ENCODE measurements around the gene TTLL5. TPM values are rescaled to one million over a fixed set of nuclear protein-coding genes. Genes with fewer than 3 reads are reported as not detected.

The TTLL5 gene
- total RNA-seq, 2 experiments from 2014 or later, result 28.9 to 43.4 TPM

GRCh38 chr14:75848167-75848913, 187.3 kb downstream of the TTLL5 start:
- ATAC-seq (no peak), DNase-seq (no peak)
- no peaks in the 10 kb centered on the region for H3K4me1 Mint-ChIP-seq
- CTCF ChIA-PET, result no interaction called here
- H3K27ac Mint-ChIP-seq, result no peak overlapping the region
- H3K9me3 Mint-ChIP-seq (ENCODE audit: low read depth), result no peaks in the 10 kb centered on the region
- H3K36me3 Mint-ChIP-seq, result peaks cover 1% of the 10 kb centered on the region
- H3K27me3 Mint-ChIP-seq, result no peaks in the 10 kb centered on the region
- no peak overlapping the region for H3K4me3 Mint-ChIP-seq

- Mint-ChIP-seq H3K9me3 (ENCODE audit: low read depth) (no peaks in the 10 kb centered on the region), H3K4me1 (no peaks in the 10 kb centered on the region), H3K4me3 (no peak overlapping the region), H3K36me3 (peaks cover 1% of the 10 kb centered on the region), H3K27me3 (no peaks in the 10 kb centered on the region), H3K27ac (no peak overlapping the region)
- ATAC-seq, result no peak
- no peak for DNase-seq
- CTCF ChIA-PET, result no interaction called here
Measured at GRCh38 chr14:75849300-75849895, 188.4 kb downstream of the TTLL5 start.

DNA sequence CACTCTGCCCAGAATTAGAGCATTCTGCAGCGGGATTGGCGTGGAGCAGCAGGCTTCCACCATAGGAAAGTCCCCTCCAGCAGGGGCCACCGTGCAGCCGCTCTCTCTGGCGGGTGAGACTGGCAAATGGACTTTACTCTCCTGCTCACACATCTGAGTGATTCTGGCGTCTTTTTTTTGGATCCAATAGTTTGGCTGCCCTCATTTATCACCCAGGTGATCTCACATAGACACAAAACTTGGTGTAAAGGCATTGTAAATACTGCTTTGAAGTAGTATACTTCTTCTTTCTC, 190.5 kb downstream of the TTLL5 start:
- DNase-seq (no peak), ATAC-seq (no peak)
- Mint-ChIP-seq H3K4me1 (no peaks in the 10 kb centered on the region), H3K36me3 (peaks cover 4% of the 10 kb centered on the region), H3K9me3 (ENCODE audit: low read depth) (no peaks in the 10 kb centered on the region), H3K27ac (no peak overlapping the region), H3K27me3 (no peaks in the 10 kb centered on the region), H3K4me3 (no peak overlapping the region)
- CTCF ChIA-PET, result no interaction called here

DNA sequence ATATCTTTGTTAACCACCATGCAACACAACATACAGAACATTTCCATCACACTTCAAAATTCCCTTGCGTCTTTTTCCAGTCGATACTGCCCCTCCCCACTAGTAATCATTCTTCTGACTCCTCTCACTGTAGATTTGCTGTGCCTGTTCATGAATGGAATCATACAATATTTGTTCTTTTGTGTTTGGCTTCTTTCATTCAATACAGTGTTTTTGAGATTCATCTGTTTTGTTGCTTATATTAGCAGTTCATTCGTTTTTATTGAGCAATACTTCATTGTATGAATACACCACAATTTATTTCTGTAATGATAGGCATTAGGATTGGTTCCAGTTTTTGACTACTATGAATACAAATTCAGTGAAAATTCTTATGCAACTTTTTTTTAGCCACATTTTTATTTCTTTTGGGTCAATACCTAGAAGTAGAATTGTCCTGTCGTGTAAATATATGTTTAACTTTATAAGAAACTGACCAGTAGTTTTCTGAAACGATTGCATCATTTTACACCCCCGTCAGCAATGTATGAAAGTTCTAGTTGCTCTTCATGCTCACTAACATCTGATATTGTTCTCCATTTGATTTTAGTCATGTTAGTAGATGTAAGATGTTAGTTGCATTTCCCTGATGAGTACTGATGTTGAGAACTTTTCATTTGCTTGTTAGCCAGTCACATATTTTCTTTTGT, 193.2 kb downstream of the TTLL5 start:
- CTCF ChIA-PET, result no interaction called here

DNA sequence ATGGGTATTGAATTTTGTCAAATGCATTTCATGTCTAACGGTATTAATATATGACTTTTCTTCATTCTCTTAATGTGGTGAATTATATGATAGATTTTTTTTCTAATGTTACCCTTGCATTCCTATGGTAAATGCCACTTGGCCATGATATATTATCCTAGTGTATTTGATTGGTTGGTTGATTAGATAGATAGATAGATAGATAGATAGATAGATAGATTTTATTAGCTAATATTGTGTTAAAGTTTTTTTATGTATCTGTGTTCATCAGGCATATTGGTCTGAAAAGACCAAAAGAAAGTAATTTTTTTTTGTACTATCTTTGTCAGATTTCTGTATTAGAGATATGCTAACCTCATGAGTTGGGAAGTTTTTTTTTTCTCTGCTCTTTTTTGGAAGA, 196.2 kb downstream of the TTLL5 start:
- Mint-ChIP-seq H3K4me3 (no peak overlapping the region), H3K4me1 (peaks cover 9% of the 10 kb centered on the region), H3K36me3 (peaks cover 4% of the 10 kb centered on the region), H3K9me3 (ENCODE audit: low read depth) (no peaks in the 10 kb centered on the region), H3K27ac (no peak overlapping the region), H3K27me3 (no peaks in the 10 kb centered on the region)
- ATAC-seq (no peak), DNase-seq (no peak)
- CTCF ChIA-PET, result interaction anchor here (1.1 kb wide), 1 partner anchor 49 kb away, joined by 3 read pairs; no protein-coding TSS in a partner anchor

More for the DNA sequence above, 193.2 kb downstream of the TTLL5 start:
- ATAC-seq (no peak), DNase-seq (no peak)
- H3K4me1 Mint-ChIP-seq, result no peaks in the 10 kb centered on the region
- H3K36me3 Mint-ChIP-seq, result peaks cover 4% of the 10 kb centered on the region
- H3K9me3 Mint-ChIP-seq (ENCODE audit: low read depth), result no peaks in the 10 kb centered on the region
- no peak overlapping the region for H3K27ac Mint-ChIP-seq
- no peaks in the 10 kb centered on the region for H3K27me3 Mint-ChIP-seq
- H3K4me3 Mint-ChIP-seq, result no peak overlapping the region

- no peak overlapping the region for H3K4me3 Mint-ChIP-seq
- DNase-seq (no peak), ATAC-seq (no peak)
- CTCF ChIA-PET, result no interaction called here
- H3K36me3 Mint-ChIP-seq, result peaks cover 4% of the 10 kb centered on the region
- no peaks in the 10 kb centered on the region for H3K27me3 Mint-ChIP-seq
- H3K27ac Mint-ChIP-seq, result no peak overlapping the region
- peaks cover 9% of the 10 kb centered on the region for H3K4me1 Mint-ChIP-seq
- no peaks in the 10 kb centered on the region for H3K9me3 Mint-ChIP-seq (ENCODE audit: low read depth)
Measured at GRCh38 chr14:75858362-75858761, 197.3 kb downstream of the TTLL5 start.

DNA sequence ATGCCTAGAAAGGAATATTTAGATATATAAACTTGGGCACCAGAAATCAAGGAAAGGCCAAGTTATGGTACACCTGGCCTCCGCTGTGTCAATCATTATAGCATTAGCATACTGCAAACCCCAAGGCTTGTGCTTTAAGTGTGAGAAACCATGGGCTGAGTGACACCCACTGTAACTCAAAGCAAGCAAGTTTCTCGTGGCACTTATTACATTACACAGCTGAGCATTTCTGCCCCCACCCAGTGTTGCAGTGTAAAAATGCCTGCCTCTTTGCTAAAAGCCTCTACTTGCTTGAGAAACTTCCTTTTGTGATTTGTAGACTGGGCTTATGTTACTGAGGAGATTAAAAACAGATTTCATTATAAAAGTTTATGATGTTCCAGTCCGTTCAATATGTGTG, 198.7 kb downstream of the TTLL5 start:
- Mint-ChIP-seq H3K36me3 (peaks cover 4% of the 10 kb centered on the region), H3K9me3 (ENCODE audit: low read depth) (no peaks in the 10 kb centered on the region), H3K27ac (no peak overlapping the region), H3K4me3 (no peak overlapping the region), H3K4me1 (peaks cover 9% of the 10 kb centered on the region), H3K27me3 (no peaks in the 10 kb centered on the region)
- DNase-seq (no peak), ATAC-seq (no peak)
- CTCF ChIA-PET, result no interaction called here

DNA sequence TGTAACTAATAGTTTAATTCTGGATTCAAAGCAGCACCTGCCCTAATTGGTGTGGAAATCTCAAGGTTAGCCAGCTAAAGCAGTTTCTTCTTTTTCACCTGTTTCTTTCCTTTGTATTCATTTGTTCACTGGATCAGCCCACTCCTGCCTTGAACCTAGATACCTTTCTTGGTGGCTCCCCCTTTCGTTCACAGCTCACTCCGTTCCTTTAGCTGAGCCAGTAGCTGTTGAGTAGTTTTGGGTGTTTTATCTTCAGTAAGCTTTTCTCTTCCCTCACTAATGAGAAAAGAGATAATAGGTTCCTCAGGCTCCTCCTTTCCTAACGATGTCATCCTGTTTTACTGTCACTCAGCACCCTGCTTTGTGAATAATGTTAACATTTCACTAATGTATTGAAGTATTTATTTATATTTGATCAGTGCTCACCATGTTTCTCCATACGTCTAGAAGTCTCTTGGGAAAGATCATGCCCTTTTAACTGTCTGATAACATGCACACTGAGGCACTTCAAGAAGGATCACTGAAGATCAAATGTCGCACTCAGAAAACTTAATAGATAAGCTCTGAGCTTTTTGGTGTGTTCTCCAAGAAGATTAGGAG, 199.6 kb downstream of the TTLL5 start:
- CTCF ChIA-PET, result no interaction called here
- no peaks in the 10 kb centered on the region for H3K9me3 Mint-ChIP-seq (ENCODE audit: low read depth)
- peaks cover 9% of the 10 kb centered on the region for H3K4me1 Mint-ChIP-seq
- no peaks in the 10 kb centered on the region for H3K27me3 Mint-ChIP-seq
- H3K27ac Mint-ChIP-seq, result no peak overlapping the region
- peaks cover 2% of the 10 kb centered on the region for H3K36me3 Mint-ChIP-seq
- DNase-seq (no peak), ATAC-seq (no peak)
- no peak overlapping the region for H3K4me3 Mint-ChIP-seq

- Mint-ChIP-seq H3K36me3 (no peaks in the 10 kb centered on the region), H3K4me3 (no peak overlapping the region), H3K27me3 (no peaks in the 10 kb centered on the region), H3K27ac (no peak overlapping the region), H3K9me3 (ENCODE audit: low read depth) (no peaks in the 10 kb centered on the region), H3K4me1 (peaks cover 9% of the 10 kb centered on the region)
- CTCF ChIA-PET, result no interaction called here
- no peak for ATAC-seq
- DNase-seq, result no peak
Measured at GRCh38 chr14:75861161-75861621, 200.1 kb downstream of the TTLL5 start.

- Mint-ChIP-seq H3K9me3 (ENCODE audit: low read depth) (no peaks in the 10 kb centered on the region), H3K4me1 (peaks cover 9% of the 10 kb centered on the region), H3K27ac (no peak overlapping the region), H3K36me3 (no peaks in the 10 kb centered on the region), H3K27me3 (no peaks in the 10 kb centered on the region), H3K4me3 (no peak overlapping the region)
- ATAC-seq (no peak), DNase-seq (no peak)
- CTCF ChIA-PET, result interaction anchor here (1.1 to 1.4 kb wide), 2 partner anchors 43 to 154 kb away, joined by 3 to 5 read pairs; no protein-coding TSS in a partner anchor
Measured at GRCh38 chr14:75863221-75863620, 202.2 kb downstream of the TTLL5 start.

- H3K4me3 Mint-ChIP-seq, result no peak overlapping the region
- H3K27ac Mint-ChIP-seq, result no peak overlapping the region
- peaks cover 9% of the 10 kb centered on the region for H3K4me1 Mint-ChIP-seq
- DNase-seq (no peak), ATAC-seq (no peak)
- CTCF ChIA-PET, result interaction anchor here (1.4 kb wide), 1 partner anchor 42 kb away, joined by 5 read pairs; no protein-coding TSS in a partner anchor
- no peaks in the 10 kb centered on the region for H3K27me3 Mint-ChIP-seq
- H3K36me3 Mint-ChIP-seq, result no peaks in the 10 kb centered on the region
- H3K9me3 Mint-ChIP-seq (ENCODE audit: low read depth), result no peaks in the 10 kb centered on the region
Measured at GRCh38 chr14:75864352-75864751, 203.3 kb downstream of the TTLL5 start.

DNA sequence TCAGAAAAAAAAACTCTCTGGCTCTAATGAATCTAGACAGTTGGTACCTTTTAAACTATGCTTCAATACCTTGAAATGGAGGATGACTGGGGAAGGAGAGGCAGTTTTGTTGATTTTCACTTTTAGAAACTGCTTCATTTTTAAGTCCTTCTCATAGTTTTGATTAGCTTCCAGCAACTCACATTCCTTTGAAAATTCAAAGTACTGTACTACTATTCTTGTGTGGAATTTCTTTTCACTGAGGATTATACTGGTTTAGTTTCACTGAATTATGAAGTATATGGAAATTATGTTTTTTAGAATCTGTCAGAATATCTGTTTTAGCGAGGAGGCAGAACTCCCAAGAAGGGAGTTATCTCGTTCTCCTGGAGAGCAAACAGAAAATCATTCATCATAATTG, 204.5 kb downstream of the TTLL5 start:
- no peaks in the 10 kb centered on the region for H3K9me3 Mint-ChIP-seq (ENCODE audit: low read depth)
- no peaks in the 10 kb centered on the region for H3K27me3 Mint-ChIP-seq
- no peak for DNase-seq
- peaks cover 9% of the 10 kb centered on the region for H3K4me1 Mint-ChIP-seq
- H3K4me3 Mint-ChIP-seq, result no peak overlapping the region
- H3K36me3 Mint-ChIP-seq, result peaks cover 2% of the 10 kb centered on the region
- ATAC-seq, result no peak
- H3K27ac Mint-ChIP-seq, result no peak overlapping the region
- CTCF ChIA-PET, result no interaction called here

- DNase-seq, result no peak
- no peak overlapping the region for H3K27ac Mint-ChIP-seq
- CTCF ChIA-PET, result no interaction called here
- no peak for ATAC-seq
- peaks cover 3% of the 10 kb centered on the region for H3K4me1 Mint-ChIP-seq
- H3K27me3 Mint-ChIP-seq, result no peaks in the 10 kb centered on the region
- no peak overlapping the region for H3K4me3 Mint-ChIP-seq
- H3K9me3 Mint-ChIP-seq (ENCODE audit: low read depth), result no peaks in the 10 kb centered on the region
- peaks cover 2% of the 10 kb centered on the region for H3K36me3 Mint-ChIP-seq
Measured at GRCh38 chr14:75866970-75867369, 205.9 kb downstream of the TTLL5 start.
